HG02840 (cell line): ENCODE data around the gene USP1.

Source experiments
- ATAC-seq: cut with Tn5 transposase; IDR thresholded peaks from one replicate; pipeline ENCODE4 v1.9.1; 2021; ENCODE audit warnings: mild to moderate bottlenecking, moderate library complexity, moderate number of reproducible peaks; ENCODE audit not compliant: unreplicated experiment, low FRiP score

Gene USP1, protein sequence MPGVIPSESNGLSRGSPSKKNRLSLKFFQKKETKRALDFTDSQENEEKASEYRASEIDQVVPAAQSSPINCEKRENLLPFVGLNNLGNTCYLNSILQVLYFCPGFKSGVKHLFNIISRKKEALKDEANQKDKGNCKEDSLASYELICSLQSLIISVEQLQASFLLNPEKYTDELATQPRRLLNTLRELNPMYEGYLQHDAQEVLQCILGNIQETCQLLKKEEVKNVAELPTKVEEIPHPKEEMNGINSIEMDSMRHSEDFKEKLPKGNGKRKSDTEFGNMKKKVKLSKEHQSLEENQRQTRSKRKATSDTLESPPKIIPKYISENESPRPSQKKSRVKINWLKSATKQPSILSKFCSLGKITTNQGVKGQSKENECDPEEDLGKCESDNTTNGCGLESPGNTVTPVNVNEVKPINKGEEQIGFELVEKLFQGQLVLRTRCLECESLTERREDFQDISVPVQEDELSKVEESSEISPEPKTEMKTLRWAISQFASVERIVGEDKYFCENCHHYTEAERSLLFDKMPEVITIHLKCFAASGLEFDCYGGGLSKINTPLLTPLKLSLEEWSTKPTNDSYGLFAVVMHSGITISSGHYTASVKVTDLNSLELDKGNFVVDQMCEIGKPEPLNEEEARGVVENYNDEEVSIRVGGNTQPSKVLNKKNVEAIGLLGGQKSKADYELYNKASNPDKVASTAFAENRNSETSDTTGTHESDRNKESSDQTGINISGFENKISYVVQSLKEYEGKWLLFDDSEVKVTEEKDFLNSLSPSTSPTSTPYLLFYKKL

DNA sequence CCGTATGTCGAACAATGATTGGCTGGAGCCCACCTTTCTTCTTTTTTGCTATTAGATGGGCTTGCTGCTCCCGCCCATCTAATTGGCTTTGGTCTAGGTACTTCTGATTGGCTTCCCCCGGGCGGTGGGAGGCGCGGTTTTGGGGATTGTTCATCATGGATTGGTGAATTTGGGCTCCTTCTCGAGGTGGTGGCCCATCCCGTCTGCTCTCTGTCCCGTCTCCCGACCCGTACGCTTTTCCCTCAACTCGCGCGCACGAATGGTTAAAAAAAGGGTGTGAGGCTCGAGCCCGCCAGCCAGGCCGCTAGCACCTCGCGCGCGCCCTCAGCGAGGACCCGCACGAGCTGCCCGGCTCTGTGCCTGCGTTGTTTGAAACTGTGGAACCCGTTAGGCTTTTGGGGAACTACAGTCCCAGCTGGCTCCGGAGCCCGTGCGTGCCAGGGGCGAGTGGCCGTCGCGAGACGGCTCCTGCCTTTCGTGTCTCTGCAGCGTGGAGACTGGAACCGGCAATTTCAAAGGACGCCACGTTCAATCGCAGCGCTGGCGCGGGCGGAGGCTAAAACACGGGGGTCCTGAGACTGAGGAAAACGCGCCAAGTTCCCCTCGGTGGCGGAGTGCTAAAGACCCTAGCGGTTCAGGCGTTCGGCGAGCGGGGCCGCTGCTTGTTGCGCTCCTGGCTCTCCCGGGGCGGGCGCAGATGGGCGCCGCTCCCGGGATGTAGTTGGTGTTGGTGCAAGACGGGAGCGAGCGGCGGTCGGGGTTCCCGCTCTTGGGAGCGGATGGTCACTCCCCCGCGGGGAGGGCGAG is at the start of gene USP1:
TSS of gene USP1 (plus strand) at position 584 of the 807 bp plus-strand sequence. CDS start 2,819 bp downstream, outside the sequence.
- peak; percentile 76 for ATAC-seq

DNA sequence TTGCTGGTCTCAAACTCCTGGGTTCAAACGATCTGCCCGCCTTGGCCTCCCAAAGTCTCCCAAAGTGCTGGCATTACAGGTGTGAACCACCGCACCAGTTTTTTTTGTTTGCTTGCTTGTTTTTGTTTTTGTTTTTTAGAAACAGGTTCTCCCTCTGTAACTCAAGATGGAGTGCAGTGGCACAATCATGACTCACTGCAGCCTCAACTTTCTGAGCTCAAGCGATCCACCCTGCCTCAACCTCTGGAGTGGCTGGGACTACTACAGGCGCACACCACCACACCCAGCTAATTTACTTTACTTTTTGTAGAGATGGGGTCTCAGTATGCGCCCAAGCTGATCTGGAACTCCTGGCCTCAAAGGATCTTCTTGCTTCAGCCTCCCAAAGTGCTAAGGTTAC is 47.3 kb upstream of the USP1 start:
- no peak for ATAC-seq

DNA sequence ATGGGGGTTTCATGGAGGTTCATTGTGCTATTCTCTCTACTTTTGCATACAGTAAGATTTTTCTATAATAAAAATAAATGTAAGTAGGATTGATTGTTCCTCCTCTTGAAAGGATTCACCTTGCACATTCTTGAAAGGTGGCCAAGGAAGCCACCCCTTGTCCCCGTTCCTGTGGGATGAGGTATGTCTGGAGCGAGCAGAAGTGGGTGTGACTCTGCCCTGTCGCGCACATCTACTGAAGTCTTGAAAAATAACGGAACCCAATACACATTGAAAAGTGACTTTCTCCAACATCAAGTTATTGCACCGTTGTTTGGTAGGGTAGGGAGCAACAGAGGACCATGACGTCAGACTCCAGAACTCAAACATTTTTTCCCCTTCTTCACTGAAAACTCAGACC is 46.8 kb upstream of the USP1 start:
- no peak for ATAC-seq

DNA sequence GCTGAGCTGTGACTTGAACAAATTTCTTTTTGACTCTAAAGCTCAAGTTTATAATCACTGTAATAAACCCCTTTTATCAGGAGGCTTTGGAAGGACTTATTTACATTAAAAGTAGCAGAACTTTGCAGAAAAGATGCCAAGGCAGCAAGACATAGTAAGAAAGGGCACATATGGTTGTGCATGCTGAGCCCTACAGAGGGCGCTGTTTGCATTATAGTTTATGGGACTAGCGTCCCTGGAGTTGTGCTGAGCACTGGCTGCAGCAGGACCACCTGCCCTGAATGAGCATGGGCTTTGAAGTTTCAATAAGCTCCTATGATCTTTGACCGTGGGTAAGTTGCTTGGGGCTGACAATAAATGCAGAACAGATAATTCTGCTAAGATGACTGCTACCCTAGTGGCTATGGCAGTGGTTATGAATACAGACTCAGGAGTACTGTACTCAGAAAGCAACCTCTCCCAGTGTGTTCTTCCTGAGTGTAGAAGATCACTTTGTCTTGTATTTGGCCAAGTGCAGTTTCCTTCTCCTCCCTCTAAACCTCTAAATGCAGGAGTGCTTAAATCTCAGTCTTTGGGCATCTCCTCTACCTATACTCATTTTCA is 45.4 kb upstream of the USP1 start:
- ATAC-seq = no peak

DNA sequence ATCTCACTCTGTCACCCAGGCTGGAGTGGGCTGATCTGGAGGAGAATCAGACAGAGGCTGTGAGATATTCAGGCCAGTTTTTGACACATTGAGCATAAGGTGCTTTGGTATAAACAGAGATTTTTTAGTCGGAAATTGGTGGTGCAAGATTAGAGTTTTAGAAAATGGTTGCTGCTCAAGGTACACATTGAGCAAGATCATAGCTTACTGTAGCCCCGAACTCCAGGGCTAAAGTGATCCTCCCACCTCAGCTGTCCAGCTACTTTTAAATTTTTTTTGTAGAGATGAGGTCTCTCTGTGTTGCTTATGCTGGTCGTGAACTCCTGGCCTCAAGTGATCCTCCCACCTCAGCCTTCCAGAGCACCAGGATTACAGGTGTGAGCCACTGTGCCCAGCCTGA is 43.9 kb upstream of the USP1 start:
- ATAC-seq = no peak

DNA sequence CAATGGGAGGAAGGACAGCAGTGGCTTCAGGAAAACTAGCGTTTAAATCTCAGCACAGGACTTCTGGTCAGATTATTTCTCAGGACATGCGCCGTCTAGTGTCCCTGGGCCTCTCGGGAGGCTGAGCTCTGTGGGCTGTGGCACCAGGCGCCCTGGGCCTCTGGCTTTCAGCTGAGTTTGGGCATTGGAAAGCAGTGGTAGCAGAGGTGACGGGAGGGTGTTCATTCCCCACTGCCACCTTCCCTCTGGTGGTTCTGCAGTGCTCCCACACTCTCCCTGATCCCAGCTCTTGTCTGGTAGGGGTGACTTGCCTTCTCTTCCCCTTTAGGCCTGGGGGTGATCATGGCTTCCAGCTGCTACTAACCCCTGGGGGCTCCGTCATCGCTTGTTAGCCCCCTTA is 42.2 kb upstream of the USP1 start:
- no peak for ATAC-seq

DNA sequence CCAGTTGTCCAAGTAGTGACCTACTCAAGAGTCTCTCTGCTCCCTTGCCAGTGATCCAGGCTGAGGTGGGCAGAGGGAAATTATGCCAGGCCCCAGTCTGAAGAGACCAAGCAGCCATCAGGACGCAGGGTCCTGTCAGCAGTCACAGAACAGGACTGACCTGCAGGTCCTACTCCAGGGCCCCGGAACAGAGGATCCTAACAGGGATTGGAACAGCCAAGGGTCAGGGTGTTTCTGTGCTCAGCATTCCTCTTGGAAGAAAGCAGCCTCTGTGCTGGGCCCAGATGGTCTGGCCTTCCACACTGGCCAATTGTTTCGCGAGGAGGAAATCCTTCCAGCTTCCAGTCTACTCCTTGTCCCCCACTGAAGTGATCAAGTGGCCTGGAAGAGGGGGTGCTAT is 41.6 kb upstream of the USP1 start:
- ATAC-seq = no peak

DNA sequence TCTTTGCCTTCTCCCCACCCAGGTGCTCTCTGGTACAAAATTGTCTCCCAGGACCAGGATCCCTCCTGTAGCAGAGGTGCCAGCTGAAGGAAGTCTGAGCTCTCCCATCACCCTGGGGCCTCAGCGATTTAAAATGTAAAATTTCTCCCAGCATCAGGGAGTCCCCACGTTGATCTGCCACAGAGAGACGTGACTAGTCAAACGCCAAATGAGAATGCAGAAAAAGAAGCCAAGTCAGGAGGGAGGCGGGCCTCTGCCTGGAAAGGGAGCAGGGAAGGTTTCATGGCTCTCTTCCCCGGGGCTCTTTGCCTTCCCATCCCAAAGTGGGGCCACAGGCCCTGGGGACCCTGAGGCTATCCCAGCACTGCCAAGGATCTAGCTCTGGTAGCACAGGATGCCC is 40.0 kb upstream of the USP1 start:
- no peak for ATAC-seq

DNA sequence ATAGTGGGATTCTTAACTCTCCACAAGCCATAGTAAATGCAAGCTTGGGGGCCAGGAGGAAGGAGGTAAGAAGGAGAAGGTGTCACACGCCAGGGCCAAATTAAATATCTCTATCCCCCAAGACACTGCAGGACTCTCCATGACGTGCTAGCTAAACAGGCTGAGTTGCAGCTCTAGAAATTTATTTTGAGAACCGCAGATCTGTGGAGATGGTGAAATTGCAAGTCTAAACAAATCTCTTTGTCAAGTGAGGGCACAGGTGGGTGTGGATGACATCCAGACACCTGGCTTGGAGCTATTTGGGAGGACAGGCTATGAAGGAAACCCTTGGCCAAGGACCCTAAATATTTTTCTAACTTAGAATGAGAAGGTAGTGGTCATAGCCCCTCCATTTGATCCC is 39.5 kb upstream of the USP1 start:
- ATAC-seq = no peak

DNA sequence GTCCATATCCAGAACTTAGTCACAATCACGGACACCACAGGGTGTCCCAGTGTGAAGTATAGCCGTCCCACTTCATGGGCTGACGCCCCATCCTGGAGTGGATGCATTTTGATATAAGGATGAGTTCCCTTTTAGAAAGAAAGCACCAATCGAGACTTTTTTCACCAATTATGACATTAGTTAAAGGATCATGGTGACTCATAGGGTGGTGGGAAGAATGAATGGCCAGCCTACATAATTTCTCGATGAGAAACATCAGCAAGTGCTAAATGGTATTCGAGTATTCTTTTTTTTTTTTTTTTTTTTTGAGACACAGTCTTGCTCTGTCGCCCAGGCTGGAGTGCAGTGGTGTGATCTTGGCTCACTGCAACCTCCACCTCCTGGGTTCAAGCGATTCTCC is 38.5 kb upstream of the USP1 start:
- ATAC-seq = no peak

DNA sequence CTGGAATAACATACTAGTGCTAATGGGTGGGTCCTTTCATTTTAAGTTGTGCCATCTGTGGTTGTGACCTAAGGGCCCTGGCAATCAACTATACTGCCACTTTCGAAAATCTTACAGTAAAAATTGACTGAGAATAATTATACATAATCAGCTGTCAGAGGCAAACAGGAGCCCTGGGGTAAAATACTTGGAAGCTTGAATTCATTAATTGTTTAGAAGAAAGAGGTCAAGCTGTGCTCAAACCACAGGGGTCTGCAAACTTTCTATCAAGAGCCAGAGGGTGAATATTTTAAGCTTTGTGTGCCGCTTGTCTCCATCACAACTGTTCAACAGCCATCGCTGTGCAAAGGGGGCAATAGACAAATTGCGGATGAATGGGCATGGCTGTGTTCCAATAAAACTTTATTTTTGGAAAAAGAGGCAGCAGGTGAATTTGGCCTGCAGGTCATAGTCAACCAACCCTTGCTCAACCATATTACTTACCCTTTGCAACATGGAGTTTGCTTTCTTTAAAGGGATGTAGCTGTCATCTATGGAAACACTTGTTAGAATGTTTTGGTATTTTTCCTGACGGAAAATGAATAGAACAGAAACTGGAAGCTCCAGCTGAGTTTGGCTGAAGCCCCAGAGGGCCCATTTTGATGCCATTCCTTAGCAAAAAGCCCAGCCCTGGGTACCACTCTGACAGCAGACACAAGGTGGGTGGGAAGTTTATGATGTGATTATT is 35.7 kb upstream of the USP1 start:
- ATAC-seq = no peak

DNA sequence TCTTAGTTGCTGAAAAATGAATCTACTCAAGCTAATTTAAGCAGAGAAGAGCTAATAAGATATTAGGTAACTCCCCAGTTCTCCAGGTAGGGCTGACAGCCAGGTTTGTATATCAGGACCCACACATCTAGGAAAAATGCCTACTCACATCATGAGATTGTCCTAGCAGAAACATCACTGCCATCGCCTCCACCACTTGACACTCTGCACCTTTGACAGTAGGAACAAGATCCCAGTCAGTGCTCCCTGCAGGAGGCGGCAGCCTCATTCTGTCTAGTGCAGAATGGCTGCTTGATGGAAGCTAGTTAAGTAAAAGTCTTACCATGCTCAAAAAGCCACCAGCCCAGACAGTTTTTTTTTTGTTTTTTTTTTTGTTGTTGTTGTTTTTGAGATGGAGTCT is 31.6 kb upstream of the USP1 start:
- ATAC-seq = no peak

DNA sequence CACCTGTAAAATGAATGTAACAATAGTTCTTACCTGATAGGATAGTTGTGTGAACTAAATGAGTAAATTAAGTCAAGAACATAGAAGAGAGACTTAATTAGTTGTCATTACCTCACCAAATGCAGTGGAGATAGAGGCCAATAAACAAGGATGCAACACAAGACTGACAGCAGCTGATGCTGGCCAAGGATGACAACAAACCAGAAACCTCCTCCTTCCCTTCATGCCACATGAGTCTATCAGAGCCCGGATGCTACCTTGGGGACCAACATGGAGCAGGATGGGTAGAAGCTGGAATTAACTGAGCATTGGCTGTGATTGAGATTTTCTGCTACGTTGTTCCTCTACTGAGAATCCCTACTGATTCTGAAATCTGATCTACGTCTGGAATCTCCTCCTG is 30.3 kb upstream of the USP1 start:
- ATAC-seq = no peak

DNA sequence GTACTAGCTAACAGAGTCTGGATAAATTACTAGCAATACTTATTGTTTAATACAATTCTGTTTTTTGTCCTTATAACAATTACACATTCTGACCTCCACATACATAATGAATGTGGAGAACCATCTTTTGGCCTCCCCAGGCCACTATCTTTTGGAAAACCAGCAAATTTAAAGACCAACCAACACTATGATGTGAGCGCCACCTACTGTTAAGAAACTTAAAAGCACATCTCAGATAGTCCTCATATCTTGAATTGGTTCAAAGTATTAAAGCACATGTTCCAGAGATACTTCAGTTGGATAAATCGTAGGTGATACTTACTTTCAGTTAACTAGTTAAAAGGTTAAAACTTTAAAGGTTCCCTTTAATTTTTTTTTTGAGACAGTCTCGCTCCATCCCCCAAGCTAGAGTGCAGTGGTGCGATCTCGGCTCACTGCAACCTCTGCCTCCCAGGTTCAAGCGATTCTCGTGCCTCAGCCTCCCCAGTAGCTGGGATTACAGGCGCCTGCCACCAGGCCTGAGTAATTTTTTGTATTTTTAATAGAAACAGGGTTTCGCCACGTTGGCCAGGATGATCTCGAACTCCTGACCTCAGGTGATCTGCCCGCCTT is 29.3 kb upstream of the USP1 start:
- ATAC-seq = no peak

DNA sequence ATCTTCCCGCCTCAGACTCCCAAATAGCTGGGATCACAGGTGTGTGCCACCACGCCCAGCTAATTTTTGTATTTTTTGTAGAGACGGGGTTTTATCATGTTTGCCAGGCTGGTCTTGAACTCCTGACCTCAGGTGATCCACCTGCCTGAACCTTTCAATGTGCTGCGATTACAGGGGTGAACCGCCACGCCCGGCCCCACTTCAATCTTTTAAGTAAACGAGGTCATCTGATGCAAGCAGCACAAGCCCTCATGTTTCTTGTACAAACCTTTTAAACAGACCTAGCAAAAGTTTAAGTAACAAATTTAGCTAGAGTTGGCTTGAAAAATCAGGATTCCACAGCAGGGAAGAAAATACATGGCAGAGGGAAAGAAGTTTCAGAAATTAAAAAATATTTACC is 21.2 kb upstream of the USP1 start:
- ATAC-seq = no peak

DNA sequence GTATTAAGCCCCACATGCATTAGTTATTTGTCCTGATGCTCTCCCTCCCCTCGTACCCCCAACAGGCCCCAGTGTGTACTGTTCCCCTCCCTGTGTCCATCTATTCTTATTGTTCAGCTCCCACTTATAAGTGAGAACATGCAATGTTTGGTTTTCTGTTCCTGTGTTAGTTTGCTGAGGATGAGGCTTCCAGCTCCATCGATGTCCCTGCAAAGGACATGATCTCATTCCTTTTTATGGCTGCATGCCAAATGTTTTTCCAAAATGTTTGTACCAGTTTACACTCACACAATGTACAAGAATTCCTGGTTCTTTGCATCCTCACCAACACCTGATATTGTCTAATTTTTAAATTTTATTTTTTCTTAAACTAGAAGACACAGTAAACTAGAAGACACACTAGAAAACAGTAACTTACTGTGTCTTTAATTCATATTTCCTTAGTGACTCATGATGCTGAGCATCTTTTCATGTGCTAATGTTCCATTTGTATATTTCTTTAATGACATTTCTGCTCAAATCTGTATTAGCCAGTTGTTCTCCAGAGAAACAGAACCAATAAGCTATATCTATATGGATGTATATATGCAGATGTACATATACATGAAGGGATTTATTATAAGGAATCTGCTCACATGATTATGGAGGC is 19.4 kb upstream of the USP1 start:
- ATAC-seq = no peak

DNA sequence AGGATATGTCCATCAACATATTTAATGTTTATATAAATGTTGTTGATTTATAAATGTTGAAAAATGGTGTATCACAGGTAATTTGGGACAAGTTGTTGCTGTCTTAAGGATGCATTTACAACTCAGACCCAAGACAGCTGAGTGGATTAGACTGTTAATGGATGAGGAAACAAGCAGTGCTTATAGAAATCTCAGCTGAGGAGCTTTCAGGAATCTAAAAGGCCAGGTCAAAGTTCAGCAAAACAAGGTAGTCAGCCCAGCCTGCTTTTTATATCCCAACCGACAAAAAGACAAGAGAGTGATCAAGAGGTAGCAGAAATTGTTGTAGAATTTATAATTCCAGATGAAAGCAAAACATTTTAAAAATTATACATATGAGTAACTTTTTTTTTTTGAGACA is 16.6 kb upstream of the USP1 start:
- ATAC-seq = no peak

DNA sequence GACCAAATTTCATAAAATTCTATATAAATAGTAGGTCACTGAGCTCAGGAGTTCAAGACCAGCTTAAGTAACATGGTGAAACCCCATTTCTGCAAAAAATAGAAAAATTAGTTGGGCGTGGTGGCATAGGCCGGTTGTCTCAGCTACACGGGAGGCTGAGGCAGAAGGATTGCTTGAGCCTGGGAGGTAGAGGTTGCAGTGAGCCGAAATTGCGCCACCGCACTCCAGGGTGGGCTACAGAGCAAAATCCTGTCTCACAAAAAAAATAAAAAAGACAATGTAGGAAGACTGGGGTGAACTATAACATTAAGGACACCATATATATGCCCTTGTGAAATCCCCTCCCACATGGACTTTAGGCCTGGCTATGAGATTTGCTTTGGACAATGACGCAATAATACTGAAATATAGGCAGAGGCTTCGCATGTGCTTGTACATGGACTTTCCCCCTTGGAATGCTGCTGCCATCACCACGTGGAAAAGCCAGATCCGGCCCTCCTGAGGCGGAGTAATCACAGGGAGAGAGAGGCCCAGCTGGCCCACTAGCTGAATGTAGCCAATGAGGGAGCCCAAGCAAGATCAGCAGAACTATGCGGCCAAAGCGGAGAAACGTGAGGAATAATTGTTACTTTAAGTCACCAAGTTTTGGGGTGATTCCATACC is 13.1 kb upstream of the USP1 start:
- no peak for ATAC-seq

DNA sequence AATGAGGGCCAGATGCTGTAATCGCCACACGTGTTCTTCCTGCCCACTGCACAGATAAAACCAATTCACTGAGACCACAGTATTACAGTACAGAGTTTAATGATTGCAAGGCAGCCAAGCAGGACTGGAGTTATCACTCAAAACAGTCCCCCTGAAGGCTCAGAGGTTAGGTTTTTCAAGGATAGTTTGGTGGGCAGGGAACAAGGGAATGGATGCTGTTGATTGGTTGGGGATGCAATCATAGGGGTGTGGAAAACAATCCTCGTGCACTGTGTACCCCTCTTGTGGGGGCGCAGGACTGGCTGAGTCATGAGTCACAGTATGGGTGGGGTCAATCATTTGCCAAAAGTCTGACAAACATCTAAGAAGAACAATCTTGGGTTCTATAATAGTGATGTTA is 12.4 kb upstream of the USP1 start:
- ATAC-seq = no peak
